ENCODE data around the gene SUPV3L1. TPM values are rescaled to one million over a fixed set of nuclear protein-coding genes. Genes with fewer than 3 reads are reported as not detected.

SUPV3L1 gene
- total and polyA plus RNA-seq, 2 of the 8 experiments (the other 6 are each of a cell fraction or from before 2014, with no cell fraction given): 34.6 to 45.6 TPM

GRCh38 chr10:69141304-69141703, 38.7 kb upstream of the SUPV3L1 start:
- Histone ChIP-seq H3K4me1 (replicated peaks in 1 of 4; ENCODE audit: control insufficient read depth in 3 of 4, insufficient read depth in 4 of 4, low read length in 3 of 4) (no peaks in the 10 kb centered on the region), H2BK15ac (ENCODE audit: low read length) (no peak overlapping the region), H4K20me1 (replicated peaks in 1 of 2; ENCODE audit: control insufficient read depth in 1 of 2, insufficient read depth in 2 of 2, low read length in 2 of 2) (peaks cover 2 to 9% of the 10 kb centered on the region in 2 experiments), H3K4me3 (ENCODE audit: extremely low read depth in 1 of 4, insufficient read depth in 2 of 4, low read depth in 3 of 4, low read length in 4 of 4) (no peak overlapping the region), H4K91ac (replicated peaks; ENCODE audit: insufficient read length, low read length) (no peak overlapping the region), H3K18ac (ENCODE audit: extremely low read depth, low read length) (no peak overlapping the region), H3K79me2 (ENCODE audit: control insufficient read depth in 1 of 2, insufficient read depth in 2 of 2, low read length in 2 of 2) (peaks cover 0 to 36% of the 10 kb centered on the region in 2 experiments; a peak in 2 of 4 replicates), H3K4me2 (ENCODE audit: insufficient read depth in 1 of 2, low read depth in 2 of 2, low read length in 2 of 2) (no peak overlapping the region), H3K9me3 (ENCODE audit: insufficient read depth in 2 of 2, low read depth in 1 of 2, low read length in 1 of 2) (no peaks in the 10 kb centered on the region), H3K27ac (ENCODE audit: low read depth, low read length) (no peak overlapping the region), H2BK120ac (replicated peaks; ENCODE audit: low read depth, low read length) (no peak overlapping the region), H3K27me3 (replicated peaks in 1 of 4; ENCODE audit: control insufficient read depth in 3 of 4, extremely low read depth in 1 of 4, insufficient read depth in 3 of 4, low read length in 3 of 4) (no peaks in the 10 kb centered on the region), H2BK12ac (ENCODE audit: low read depth, low read length) (no peak overlapping the region), H2AFZ (ENCODE audit: low read length) (no peak overlapping the region), H4K5ac (ENCODE audit: insufficient read length, low read depth, low read length) (no peak overlapping the region), H3K79me1 (ENCODE audit: low read depth, low read length) (no peaks in the 10 kb centered on the region; the same call in 1 of the 2 replicates), H2BK20ac (ENCODE audit: low read length) (no peak overlapping the region), H3K4ac (replicated peaks; ENCODE audit: insufficient read length, low read depth, low read length) (no peak overlapping the region), H3K56ac (replicated peaks; ENCODE audit: insufficient read length, low read depth, low read length) (no peak overlapping the region), H3K36me3 (ENCODE audit: control insufficient read depth in 2 of 4, insufficient read depth in 4 of 4, low read length in 3 of 4) (peaks cover 0 to 3% (median 0%) of the 10 kb centered on the region in 4 experiments; a peak in 2 of 8 replicates), H2BK5ac (ENCODE audit: low read depth, low read length) (no peak overlapping the region), H3K23ac (ENCODE audit: insufficient read length) (no peak overlapping the region), H3K23me2 (ENCODE audit: low read depth, low read length) (no peaks in the 10 kb centered on the region), H3K14ac (ENCODE audit: insufficient read length) (no peak overlapping the region), H4K8ac (ENCODE audit: extremely low read depth, insufficient read depth, low read length) (no peak overlapping the region), H2AK5ac (ENCODE audit: low read depth, low read length) (no peak overlapping the region), H3K9ac (replicated peaks in 1 of 4; ENCODE audit: extremely low read depth in 1 of 4, low read depth in 3 of 4, low read length in 3 of 4) (no peak overlapping the region)
- no peak for FAIRE-seq
- ChIA-PET POLR2A (ENCODE audit: partially characterized antibody) (no interaction called here), CTCF (ENCODE audit: partially characterized antibody) (interaction anchor here (1.4 to 1.5 kb wide), 2 partner anchors 8 to 49 kb away, joined by 3 to 4 read pairs; no protein-coding TSS in a partner anchor)
- no peak for DNase-seq (ENCODE audit: low read depth in 1 of 2, low spot score in 2 of 2)
- WGBS, 2 experiments (ENCODE audit: extremely low coverage in 1 of 2, insufficient coverage in 1 of 2, insufficient read length in 1 of 2, insufficient replicate concordance in 2 of 2, low coverage in 1 of 2, low lambda C conversion rate in 2 of 2, missing lambda C conversion rate in 1 of 2): 96% methylated on average over 1 of the region's 1 CpG; no CpG with 5 or more reads in 1 of the 2 experiments
- TF ChIP-seq BRCA1 (IDR thresholded peaks at IDR 0.05; ENCODE audit: low read depth, low read length): no peak
- TF ChIP-seq NANOG (IDR thresholded peaks at IDR 0.05; ENCODE audit: insufficient read depth, low read depth, low read length, poor library complexity, severe bottlenecking): no peak

Measured in H1 (cell line).